Activated T-cell treated with anti-CD3 and anti-CD28 coated beads, Interleukin-2, amount 50 U/mL, for 1 hour (primary cell): ENCODE results near the gene SNX5.
A peak's percentile ranks its signal among the peaks of the same experiment; 100 is the strongest.

ENCODE experiments used
- DNase-seq: peaks from one replicate; pipeline ENCODE4 v3.0.0-alpha.2; 2020

The SNX5 gene

DNA sequence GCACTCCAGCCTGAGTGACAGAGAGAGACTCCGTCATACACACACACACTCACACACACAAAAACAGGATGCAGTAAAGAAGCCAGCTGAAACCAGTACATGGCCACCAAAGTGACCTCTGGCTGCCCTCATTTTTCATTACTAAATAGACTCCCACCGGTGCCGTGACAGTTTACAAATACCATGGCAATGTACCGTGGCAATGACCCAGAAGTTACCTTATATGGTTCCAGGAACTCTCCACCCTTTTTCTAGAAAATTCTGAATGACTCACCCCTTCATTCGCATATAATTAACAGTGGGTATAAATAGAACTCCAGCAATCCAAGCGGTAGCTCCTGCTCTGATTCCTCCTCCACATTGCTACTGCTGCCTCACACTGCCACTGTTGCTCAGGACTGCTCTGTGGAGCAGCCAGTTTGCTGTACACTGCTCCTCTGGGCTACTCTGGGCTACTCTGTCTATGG lies 57.7 kb downstream of the SNX5 start:
- no peak for DNase-seq

DNA sequence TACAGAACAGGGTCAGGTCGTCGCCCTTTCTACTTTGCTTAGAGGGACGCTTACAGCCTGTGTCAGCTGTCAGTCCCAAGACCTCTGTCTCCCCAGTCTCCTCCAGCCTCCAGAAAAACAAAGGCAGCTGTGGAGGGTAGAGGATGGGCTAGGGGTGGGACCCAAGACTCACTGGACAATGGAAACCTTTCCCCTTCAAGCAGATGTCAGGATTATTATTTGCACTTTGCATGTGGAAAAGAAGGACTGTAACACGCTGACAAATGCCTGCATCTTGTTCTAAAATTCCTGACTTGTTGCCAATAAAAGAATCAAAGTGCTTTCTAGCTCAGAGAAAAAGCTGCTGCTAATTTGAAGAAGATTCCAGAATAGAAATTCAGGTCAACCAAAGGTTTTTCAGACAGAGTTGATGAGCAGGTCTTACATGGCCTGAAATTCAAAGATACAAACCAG lies 58.7 kb downstream of the SNX5 start:
- no peak for DNase-seq

DNA sequence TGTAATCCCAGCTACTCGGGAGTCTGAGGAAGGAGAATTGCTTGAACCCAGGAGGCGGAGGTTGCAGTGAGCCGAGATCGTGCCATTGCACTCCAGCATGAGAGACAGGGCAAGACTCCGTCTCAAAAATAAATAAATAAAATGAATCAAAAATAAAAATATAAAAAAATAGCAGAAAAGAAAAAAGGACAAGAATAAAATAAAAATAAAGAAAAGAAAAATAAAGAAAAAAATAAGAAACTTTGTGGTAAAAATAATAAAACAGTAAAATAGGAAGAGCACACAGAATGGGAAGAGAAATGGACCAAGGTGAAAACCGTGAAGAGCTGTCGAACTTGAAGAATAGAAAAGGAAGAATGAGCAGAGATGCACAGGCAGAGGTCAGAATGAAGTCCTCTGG lies 63.0 kb downstream of the SNX5 start:
- no peak for DNase-seq

- no peak for DNase-seq
Observed at GRCh38 chr20:17904027-17904426, 64.6 kb downstream of the SNX5 start.

DNA sequence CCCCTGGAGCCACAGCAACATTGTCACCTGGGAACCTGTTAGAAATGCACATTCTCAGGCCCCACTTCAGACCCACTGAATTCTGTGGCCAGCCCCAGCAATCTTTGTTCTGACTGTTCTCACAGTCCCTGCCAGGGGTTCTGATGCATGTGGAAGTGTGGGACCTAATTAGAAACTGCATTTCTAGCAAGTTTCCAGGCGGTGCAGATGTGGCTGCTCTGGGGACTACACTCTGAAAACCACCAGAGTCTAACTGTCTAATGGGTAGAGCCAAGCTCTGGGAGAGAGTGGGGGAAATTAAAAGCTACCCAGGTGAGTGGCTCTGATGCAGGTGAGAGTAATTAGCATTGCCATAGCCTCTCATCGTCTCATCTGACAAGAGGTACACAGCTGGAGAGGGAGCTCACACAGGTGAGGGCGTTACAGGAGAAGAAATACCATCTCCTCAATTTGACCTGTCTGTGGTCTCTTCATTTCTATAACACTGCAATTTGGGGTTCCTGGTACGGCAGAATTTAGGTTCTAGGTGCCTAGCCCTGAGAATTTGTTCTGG lies 66.0 kb downstream of the SNX5 start:
- no peak for DNase-seq

DNA sequence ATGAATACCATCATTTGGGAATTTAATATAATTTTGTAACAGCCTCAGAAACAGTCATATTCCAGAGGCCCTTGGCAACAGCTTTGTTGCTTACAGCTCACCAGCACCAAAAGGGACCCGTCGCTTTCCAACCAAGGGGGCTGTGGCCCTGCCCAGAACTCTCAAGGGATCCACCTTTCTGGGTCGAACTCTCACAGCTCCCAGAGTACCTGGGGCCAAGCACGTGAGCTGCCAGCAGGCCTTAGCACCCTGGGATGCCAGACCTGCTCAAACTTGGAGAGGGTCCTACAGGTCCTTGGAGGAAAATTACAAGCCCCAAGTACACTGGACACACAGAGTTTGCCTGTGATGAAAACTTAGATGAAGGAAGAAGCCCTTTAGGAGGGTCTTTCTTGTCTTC lies 66.6 kb downstream of the SNX5 start:
- DNase-seq, result no peak

- peak; percentile 56 for DNase-seq
Observed at GRCh38 chr20:17898548-17898994, 70.0 kb downstream of the SNX5 start.

DNA sequence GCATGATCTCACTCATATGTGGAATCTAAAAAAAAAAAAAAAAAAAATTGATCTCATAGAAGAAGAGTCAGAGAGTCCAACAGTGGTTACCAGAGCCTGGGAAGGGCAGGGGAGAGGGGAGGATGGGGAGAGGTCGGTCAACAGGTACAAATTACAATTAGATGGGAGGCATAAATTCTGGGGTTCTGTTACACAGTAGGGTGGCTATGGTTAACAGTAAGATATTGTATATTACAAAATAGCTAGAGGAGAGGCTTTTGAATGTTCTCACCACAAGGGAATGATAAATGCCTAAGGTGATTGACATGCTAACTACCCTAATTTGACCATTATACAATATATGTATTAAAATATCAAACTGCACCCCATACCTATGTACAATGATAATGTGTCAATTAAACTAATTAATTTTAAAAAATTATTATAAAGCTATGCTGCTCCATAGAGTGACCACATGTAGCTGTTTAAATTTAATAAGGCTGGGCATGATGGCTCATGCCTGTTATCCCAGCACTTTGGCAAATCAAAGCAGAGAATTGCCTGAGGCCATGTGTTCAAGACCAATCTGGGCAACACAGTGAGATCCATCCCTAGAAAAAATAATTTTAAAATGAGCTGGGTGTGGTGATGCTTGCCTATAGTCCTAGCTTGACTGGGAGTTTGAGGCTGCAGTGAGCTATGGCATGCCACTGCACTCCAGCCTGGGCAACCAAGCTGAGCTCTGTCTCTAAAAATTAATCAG lies 70.9 kb downstream of the SNX5 start:
- DNase-seq, result no peak

DNA sequence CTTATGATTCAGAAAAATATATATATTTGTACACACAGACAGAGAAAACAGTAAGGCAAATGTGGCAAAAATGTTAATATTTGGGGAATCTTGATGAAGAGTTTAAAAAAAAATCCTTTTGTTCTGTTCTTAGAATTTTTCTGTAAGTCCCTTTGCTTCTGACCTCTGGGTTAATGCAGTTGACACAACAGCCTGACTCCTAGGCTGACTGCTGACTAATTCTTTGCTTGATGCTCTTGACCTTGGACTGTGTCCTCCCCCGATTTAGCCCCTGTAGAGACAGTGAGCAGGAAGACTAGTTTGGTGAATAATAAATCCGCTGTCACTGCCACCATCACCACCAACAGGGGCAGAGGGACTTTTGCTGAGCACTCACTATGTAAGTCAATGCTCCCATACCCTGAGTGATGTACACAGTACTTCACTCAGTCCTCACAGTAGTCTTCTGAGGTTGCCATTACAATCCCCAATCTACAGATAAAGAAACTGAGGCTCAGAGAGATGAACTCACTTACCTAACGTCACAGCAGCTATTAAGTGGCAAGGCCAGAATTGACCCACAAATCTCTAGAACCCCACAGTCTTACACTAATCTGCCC lies 71.7 kb downstream of the SNX5 start:
- no peak for DNase-seq

DNA sequence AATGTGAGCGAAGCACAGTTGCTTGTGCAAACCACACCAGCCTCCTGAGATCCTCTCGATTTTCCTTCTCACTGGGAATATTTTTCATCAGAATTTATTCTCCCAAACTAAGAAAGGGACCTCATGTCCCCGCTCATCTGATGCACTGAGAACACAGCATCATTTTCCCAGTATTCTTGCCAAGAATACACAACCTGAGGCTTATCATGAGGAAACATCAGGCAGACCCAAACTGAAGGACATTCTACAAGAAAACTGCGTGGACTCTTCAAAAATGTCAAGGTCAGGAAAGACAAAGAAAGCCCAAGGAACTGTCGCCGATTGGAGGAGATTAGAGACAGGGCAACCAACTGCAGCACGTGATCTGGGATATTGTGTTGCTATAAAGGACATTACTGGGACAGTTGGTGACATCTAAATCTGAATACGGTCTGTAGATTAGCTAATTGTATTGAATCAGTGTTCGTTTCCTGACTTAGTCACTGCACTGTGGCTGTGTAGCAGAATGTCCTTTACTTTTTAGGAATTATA lies 72.3 kb downstream of the SNX5 start:
- no peak for DNase-seq

DNA sequence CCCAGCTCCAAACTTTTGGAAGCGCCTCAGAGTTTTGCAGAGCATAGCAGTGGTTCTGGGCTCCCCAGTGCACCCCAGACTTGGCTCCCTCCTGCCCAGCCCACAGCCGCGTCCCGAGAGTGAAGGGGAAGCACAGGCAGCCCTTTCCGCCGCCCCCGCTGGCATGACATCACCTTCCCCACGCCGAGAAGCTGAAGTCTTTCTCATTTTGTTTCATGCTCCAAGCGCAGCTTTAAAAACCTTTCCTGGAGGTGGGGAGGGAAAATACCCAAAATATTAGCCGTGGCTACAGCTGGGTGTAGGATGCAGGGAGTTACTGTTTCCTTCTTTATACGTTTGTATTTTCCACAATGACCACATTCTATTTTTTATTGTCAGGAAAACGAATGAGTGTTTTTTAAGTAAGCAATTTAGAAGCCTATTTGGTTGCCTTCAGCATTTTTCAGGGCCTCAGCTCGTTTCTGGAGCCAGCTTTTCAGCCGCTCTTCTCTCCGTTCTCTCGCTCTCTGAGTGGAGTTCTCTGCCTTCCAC lies 72.9 kb downstream of the SNX5 start:
- DNase-seq, result no peak

GRCh38 chr20:17893445-17893844 lies 75.1 kb downstream of the SNX5 start:
- DNase-seq, result no peak

DNA sequence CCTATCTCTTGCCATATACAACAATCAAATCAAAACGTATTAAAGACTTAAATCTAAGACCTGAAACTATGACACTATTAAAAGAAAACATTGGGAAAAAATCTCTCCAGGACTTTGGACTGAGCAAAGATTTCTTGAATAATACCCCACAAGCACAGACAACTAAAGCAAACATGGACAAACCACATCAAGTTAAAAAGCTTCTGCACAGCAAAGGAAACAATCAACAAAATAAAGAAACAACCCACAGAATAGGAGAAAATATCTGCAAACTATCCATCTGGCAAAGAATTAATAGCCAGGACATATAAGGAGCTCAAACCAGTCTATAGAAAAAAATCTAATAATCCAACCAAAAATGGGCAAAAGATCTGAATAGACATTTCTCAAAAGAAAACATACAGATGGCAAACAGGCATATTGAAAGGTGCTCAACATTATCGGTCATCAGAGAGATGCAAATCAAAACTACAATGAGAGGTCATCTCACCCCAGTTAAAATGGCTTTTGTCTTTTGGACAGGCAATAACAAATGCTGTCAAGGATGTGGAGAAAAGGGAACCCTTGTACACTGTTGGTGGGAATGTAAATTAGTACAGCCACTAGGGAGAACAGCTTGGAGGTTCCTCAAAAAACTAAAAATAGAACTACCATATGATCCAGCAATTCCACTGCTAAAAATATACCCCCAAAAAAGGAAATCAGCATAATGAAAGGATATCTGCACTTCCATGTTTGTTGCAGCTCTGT lies 76.2 kb downstream of the SNX5 start:
- no peak for DNase-seq
